GM15510 (cell line): ENCODE measurements around the gene ENPP4.
A peak's percentile ranks its signal among the peaks of the same experiment; 100 is the strongest.

ENCODE experiments used
- POLR2A ChIP-seq: IDR thresholded peaks from 3 replicates; pipeline ENCODE4 v1.6.1; 2011; ENCODE audit warnings: borderline replicate concordance; ENCODE audit not compliant: insufficient read length; ENCODE audit errors: extremely low read depth

The ENPP4 gene

DNA sequence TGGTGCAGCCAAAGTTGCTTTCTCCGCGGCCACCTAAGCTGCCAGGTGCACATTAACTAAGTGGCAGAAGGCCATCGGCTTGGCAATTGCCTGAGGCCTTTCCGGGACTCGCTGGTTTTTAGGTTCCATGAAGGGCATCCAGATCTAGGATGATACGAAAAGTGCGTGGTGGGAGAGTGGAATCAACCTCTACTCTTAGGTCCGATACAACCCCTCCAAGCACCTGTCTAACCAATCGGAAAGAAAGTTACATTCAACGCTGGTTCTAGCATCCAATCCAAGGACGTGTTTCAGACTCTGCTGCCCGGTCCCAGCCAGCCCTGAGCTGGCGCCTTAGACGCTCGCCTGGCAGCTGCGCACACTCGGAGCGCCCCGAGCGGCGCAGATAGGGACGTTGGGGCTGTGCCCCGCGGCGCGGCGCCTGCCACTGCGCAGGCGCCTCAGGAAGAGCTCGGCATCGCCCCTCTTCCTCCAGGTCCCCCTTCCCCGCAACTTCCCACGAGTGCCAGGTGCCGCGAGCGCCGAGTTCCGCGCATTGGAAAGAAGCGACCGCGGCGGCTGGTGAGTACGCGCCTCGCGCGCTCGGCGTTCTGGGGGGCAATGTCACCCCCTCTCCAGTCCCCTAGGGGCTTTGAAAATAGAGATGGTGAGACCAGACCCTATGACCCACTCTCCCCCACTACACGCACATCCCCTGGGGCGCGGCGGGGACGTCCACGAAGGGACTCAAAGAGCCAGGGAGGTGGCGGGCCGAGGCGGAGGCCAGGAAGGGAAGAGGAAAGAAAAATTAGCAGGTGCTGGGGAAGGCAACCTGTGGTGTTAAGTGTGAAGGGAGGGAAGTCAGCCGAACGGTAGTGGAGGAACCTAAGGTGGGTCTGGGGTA lies at the start of gene ENPP4:
ENPP4 (plus strand) TSS at position 361 of the 883 bp plus-strand sequence. CDS start 9,595 bp downstream, outside the sequence.
- peak; percentile 79 for TF ChIP-seq POLR2A

DNA sequence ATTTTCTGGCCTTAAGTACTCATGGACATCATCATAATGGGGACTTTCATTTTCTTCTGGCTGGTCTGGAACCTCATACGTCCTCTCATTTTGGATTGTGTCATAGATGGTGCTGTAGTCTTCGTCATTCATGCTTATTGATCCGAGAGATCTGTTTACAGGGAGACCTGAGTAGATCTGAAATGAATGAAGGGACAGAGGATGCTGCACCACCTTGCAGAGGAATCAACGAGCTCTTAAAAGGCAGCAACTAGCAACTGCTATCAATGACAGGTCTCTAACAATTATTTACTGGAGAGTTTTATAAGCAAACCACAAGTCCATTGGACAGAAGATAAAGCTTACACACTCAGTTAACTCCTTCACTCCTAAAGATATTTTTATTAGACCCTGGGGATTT lies 49.7 kb upstream of the ENPP4 start:
- TF ChIP-seq POLR2A: no peak

GRCh38 chr6:46090115-46091079 lies 39.4 kb upstream of the ENPP4 start:
- TF ChIP-seq POLR2A: no peak

GRCh38 chr6:46091080-46091478 lies 38.7 kb upstream of the ENPP4 start:
- TF ChIP-seq POLR2A: no peak

- TF ChIP-seq POLR2A: no peak
Observed at GRCh38 chr6:46095251-46095650, 34.5 kb upstream of the ENPP4 start.

DNA sequence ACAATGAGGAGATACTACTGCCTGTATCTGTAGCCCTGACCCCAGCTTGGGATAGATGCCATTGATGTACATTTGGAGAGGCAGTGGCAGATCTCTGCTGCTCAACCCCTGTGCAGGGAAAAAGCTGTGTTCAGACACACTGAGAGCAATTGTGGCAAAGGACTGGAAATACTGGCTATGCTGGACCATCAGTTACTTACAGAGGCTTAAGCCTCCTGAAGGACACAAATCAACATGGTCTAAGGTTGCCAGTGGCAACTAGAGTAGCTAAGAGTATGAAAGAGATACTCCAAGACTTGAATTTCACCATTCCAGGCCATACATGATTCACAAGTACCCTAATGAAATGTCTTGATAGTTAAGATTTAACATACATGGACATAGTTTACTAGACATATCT lies 32.4 kb upstream of the ENPP4 start:
- no peak for TF ChIP-seq POLR2A

- no peak for TF ChIP-seq POLR2A
Observed at GRCh38 chr6:46098678-46099077, 31.1 kb upstream of the ENPP4 start.

GRCh38 chr6:46099952-46100351 lies 29.8 kb upstream of the ENPP4 start:
- no peak for TF ChIP-seq POLR2A

DNA sequence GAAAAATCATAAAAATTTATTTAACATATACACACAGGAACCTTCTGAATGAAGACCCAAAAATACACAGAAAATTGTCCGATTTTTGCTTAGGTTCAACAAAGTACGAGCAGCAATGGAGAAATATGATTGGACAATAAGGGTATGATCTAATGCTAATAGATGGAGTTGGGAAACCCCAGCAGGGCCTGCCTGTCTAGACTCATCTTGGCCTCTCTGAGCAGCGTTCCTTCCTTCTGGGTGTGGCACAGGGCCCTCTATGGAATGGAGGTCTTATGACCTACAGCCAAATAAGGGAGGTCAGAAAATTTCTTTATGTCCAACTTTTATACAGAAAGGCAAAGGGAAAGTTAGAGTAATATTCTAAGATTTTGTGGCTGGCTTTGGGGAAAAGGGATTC lies 27.7 kb upstream of the ENPP4 start:
- no peak for TF ChIP-seq POLR2A

DNA sequence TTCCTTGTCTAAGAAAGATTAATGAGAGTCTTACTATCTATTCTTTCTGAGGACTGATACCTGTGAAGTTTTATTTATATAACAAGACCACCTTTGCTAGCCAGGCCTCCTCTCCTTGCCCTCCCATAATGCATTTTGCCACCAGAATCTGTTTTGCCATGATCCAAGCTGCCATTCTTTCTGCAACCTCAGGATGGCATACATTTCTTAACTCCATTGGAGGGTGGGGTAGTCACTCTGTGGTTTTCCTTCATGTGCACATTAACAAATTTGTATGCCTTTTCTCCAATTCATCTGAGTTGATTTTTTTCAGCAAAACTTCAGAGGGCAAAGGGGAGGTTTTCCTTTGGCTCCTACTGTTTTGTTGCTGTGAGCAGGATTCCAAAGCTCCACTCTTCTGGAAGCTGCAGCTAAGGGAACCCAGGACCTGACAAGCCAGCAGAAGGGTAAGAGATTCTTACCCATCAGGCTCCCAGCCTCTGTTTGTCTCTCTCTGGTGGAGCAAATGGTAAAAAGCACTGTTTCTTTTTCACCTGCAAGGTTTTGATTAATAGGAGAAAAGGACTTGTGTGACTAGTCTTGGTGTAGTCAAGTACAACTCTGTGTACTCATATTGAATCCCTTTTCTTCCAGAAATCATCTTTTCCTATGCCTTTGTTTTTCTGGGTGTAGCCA lies 26.2 kb upstream of the ENPP4 start:
- TF ChIP-seq POLR2A: no peak

- no peak for TF ChIP-seq POLR2A
Observed at GRCh38 chr6:46104209-46104608, 25.6 kb upstream of the ENPP4 start.

- TF ChIP-seq POLR2A: no peak
Observed at GRCh38 chr6:46105568-46105967, 24.2 kb upstream of the ENPP4 start.

DNA sequence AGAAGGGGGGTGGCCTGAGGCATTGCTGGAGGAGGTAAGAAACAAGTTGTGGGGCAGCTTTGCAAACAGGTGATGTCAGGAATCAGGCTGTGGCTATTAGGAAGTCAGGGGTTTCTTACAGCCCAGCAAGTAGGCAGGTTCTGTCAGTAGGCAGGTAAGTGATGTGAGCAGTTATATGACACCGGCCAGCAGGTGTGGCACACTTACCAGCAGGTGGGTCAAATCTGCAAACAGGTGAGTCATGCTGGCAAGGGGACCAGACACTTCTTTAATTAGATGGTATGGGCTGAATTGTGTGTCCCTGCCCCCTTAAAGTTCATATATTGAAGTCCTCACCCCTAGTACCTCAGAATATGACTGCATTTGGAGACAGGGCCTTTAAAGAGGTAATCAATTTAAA lies 16.4 kb upstream of the ENPP4 start:
- no peak for TF ChIP-seq POLR2A

- TF ChIP-seq POLR2A: no peak
Observed at GRCh38 chr6:46115634-46116033, 14.2 kb upstream of the ENPP4 start.

DNA sequence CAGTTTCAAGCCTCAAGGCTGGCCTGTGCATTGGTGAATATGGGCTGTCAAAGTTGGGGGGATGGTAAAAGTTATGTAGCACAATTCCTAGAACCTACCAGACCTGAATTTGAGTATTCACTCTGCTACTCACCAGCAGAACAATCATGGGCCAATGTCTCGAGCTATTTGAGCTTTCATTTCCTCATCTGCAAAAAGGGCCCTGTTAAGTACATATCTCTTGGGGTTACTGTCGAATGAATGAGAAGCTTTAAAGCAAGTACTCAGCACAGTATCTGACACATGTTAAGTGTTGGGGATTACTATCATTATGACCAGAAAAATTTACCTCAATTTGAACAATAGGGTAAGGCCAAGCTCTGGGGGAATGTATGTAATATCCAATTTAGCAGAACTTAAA lies 13.5 kb upstream of the ENPP4 start:
- no peak for TF ChIP-seq POLR2A
